Measurements from ENCODE around the gene KASH5.

Gene KASH5

GRCh38 chr19:49340069-49340864, 47.8 kb upstream of the KASH5 start (continued):
- TF ChIP-seq BCL11A (tag by site-specific recombination; IDR thresholded peaks at IDR 0.05; ENCODE audit: low read depth), result no peak
- TF ChIP-seq HOXA7 (CRISPR knock-in tag; IDR thresholded peaks at IDR 0.05; ENCODE audit: borderline replicate concordance), result no peak
- no peak for TF ChIP-seq ZNF24 (tag by site-specific recombination; IDR thresholded peaks at IDR 0.05)
- TF ChIP-seq GLIS2 (tag by site-specific recombination; IDR thresholded peaks at IDR 0.05), result no peak
- no peak for TF ChIP-seq ZNF529 (tag by site-specific recombination; IDR thresholded peaks at IDR 0.05; ENCODE audit: insufficient replicate concordance)
- TF ChIP-seq ZNF768 (tag by site-specific recombination; IDR thresholded peaks at IDR 0.05), result no peak
- no peak for TF ChIP-seq ZNF510 (tag by site-specific recombination; IDR thresholded peaks at IDR 0.05; ENCODE audit: insufficient replicate concordance)
- TF ChIP-seq KLF8 (tag by site-specific recombination; IDR thresholded peaks at IDR 0.05), result peak; percentile 55
- TF ChIP-seq ZNF521 (tag by site-specific recombination; IDR thresholded peaks at IDR 0.05), result no peak
- TF ChIP-seq ZNF600 (tag by site-specific recombination; IDR thresholded peaks at IDR 0.05), result 0 out of 2 replicates have a peak, but pooled peaks have one; percentile 12
- TF ChIP-seq ZNF548 (tag by site-specific recombination; IDR thresholded peaks at IDR 0.05), result no peak
- no peak for TF ChIP-seq ZNF701 (tag by site-specific recombination; IDR thresholded peaks at IDR 0.05)
- TF ChIP-seq KLF17 (tag by site-specific recombination; IDR thresholded peaks at IDR 0.05), result no peak
- no peak for TF ChIP-seq ZNF148 (tag by site-specific recombination; IDR thresholded peaks at IDR 0.05; ENCODE audit: borderline replicate concordance)
- TF ChIP-seq ZNF555 (tag by site-specific recombination; conservative IDR thresholded peaks at IDR 0.05), result no peak
- TF ChIP-seq ZEB2 (tag by site-specific recombination; IDR thresholded peaks at IDR 0.05), result 0 out of 2 replicates have a peak, but pooled peaks have one; percentile 39
- TF ChIP-seq ZNF48 (tag by site-specific recombination; IDR thresholded peaks at IDR 0.05), result no peak
- TF ChIP-seq ZNF391 (tag by site-specific recombination; IDR thresholded peaks at IDR 0.05; ENCODE audit: borderline replicate concordance, low read depth), result no peak
- peak; percentile 83 for TF ChIP-seq EGR2 (tag by site-specific recombination; IDR thresholded peaks at IDR 0.05; ENCODE audit: low read depth)
- TF ChIP-seq, protein P1, sequence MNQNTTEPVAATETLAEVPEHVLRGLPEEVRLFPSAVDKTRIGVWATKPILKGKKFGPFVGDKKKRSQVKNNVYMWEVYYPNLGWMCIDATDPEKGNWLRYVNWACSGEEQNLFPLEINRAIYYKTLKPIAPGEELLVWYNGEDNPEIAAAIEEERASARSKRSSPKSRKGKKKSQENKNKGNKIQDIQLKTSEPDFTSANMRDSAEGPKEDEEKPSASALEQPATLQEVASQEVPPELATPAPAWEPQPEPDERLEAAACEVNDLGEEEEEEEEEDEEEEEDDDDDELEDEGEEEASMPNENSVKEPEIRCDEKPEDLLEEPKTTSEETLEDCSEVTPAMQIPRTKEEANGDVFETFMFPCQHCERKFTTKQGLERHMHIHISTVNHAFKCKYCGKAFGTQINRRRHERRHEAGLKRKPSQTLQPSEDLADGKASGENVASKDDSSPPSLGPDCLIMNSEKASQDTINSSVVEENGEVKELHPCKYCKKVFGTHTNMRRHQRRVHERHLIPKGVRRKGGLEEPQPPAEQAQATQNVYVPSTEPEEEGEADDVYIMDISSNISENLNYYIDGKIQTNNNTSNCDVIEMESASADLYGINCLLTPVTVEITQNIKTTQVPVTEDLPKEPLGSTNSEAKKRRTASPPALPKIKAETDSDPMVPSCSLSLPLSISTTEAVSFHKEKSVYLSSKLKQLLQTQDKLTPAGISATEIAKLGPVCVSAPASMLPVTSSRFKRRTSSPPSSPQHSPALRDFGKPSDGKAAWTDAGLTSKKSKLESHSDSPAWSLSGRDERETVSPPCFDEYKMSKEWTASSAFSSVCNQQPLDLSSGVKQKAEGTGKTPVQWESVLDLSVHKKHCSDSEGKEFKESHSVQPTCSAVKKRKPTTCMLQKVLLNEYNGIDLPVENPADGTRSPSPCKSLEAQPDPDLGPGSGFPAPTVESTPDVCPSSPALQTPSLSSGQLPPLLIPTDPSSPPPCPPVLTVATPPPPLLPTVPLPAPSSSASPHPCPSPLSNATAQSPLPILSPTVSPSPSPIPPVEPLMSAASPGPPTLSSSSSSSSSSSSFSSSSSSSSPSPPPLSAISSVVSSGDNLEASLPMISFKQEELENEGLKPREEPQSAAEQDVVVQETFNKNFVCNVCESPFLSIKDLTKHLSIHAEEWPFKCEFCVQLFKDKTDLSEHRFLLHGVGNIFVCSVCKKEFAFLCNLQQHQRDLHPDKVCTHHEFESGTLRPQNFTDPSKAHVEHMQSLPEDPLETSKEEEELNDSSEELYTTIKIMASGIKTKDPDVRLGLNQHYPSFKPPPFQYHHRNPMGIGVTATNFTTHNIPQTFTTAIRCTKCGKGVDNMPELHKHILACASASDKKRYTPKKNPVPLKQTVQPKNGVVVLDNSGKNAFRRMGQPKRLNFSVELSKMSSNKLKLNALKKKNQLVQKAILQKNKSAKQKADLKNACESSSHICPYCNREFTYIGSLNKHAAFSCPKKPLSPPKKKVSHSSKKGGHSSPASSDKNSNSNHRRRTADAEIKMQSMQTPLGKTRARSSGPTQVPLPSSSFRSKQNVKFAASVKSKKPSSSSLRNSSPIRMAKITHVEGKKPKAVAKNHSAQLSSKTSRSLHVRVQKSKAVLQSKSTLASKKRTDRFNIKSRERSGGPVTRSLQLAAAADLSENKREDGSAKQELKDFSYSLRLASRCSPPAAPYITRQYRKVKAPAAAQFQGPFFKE (tag by site-specific recombination; IDR thresholded peaks at IDR 0.05; ENCODE audit: borderline replicate concordance), result no peak
- no peak for TF ChIP-seq ZFP3 (tag by site-specific recombination; IDR thresholded peaks at IDR 0.05; ENCODE audit: low read depth)
- TF ChIP-seq ZNF639 (tag by site-specific recombination; IDR thresholded peaks at IDR 0.05), result 0 out of 2 replicates have a peak, but pooled peaks have one; percentile 40
- TF ChIP-seq MZF1 (tag by site-specific recombination; IDR thresholded peaks at IDR 0.05; ENCODE audit: borderline replicate concordance), result peak; percentile 93
- no peak for TF ChIP-seq SCRT1 (tag by site-specific recombination; IDR thresholded peaks at IDR 0.05; ENCODE audit: borderline replicate concordance)
- TF ChIP-seq SP7 (tag by site-specific recombination; IDR thresholded peaks at IDR 0.05), result peak; percentile 61; the same call in 1 of the 2 replicates
- TF ChIP-seq ZIC2 (tag by site-specific recombination; IDR thresholded peaks at IDR 0.05), result peak; percentile 51; the same call in 1 of the 2 replicates
- no peak for TF ChIP-seq YY2 (tag by site-specific recombination; IDR thresholded peaks at IDR 0.05)
- peak; percentile 94 for TF ChIP-seq ZFHX2 (tag by site-specific recombination; conservative IDR thresholded peaks at IDR 0.05)
- TF ChIP-seq ZNF112 (tag by site-specific recombination; IDR thresholded peaks at IDR 0.05), result no peak
- TF ChIP-seq ZSCAN30 (tag by site-specific recombination; IDR thresholded peaks at IDR 0.05), result peak; percentile 54; the same call in 1 of the 2 replicates

Measured in HEK293 (cell line).